Esophagus squamous epithelium (tissue), 4 donors: ENCODE measurements around the gene POU6F1.

Experiments
- CTCF ChIP-seq, 6 experiments: fragments of 450-650 bp in 4 of 6; fragments of 200-600 bp in 2 of 6; sonication (generic) in 2 of 6; IDR thresholded peaks; one replicate each; pipeline ENCODE4 v1.5.1; 2016 to 2019; ENCODE audit warnings: antibody characterized with exemption in 6 of 6, mild to moderate bottlenecking in 4 of 6, moderate library complexity in 4 of 6
- POLR2A ChIP-seq, 4 donors: fragments of 450-650 bp; IDR thresholded peaks; one replicate each; pipeline ENCODE4 v1.6.1; 2017; ENCODE audit warnings: antibody characterized with exemption in 4 of 4, mild to moderate bottlenecking in 4 of 4, moderate library complexity in 3 of 4

GRCh38 chr12:51238510-51239334, 20.9 kb upstream of the POU6F1 start, which contains the start of gene DAZAP2:
- TF ChIP-seq CTCF (IDR thresholded peaks at IDR 0.05) (peak in 3 of 6 experiments; percentile 7 to 34 (median 23)), POLR2A (IDR thresholded peaks at IDR 0.05) (peak in 3 of 4 donors; percentile 20 to 93 (median 92))
